Rectal smooth muscle tissue (tissue), 1 donor: ENCODE measurements around the gene EDEM1.
"Not testable (repeated sequence)": the region's sequence is repeated elsewhere in the genome, so short reads cannot be mapped to it uniquely, and the experiment has no call there.

Experiments
- H3K27ac ChIP-seq: one replicate; pipeline ENCODE4 v1.7.0; 2013; ENCODE audit warnings: low read depth, low read length, inconsistent platforms
- H3K27me3 ChIP-seq: one replicate; pipeline ENCODE4 v1.7.0; 2013; ENCODE audit warnings: low read length; ENCODE audit not compliant: control insufficient read depth, insufficient read depth
- H3K36me3 ChIP-seq: one replicate; pipeline ENCODE4 v1.7.0; 2013; ENCODE audit warnings: low read length; ENCODE audit not compliant: control insufficient read depth, insufficient read depth
- H3K4me1 ChIP-seq: one replicate; pipeline ENCODE4 v1.7.0; 2013; ENCODE audit warnings: low read length; ENCODE audit not compliant: control insufficient read depth, insufficient read depth
- H3K4me3 ChIP-seq: one replicate; pipeline ENCODE4 v1.7.0; 2013; ENCODE audit warnings: low read length
- H3K9ac ChIP-seq: one replicate; pipeline ENCODE4 v1.7.0; 2013; ENCODE audit warnings: low read length

The EDEM1 gene

DNA sequence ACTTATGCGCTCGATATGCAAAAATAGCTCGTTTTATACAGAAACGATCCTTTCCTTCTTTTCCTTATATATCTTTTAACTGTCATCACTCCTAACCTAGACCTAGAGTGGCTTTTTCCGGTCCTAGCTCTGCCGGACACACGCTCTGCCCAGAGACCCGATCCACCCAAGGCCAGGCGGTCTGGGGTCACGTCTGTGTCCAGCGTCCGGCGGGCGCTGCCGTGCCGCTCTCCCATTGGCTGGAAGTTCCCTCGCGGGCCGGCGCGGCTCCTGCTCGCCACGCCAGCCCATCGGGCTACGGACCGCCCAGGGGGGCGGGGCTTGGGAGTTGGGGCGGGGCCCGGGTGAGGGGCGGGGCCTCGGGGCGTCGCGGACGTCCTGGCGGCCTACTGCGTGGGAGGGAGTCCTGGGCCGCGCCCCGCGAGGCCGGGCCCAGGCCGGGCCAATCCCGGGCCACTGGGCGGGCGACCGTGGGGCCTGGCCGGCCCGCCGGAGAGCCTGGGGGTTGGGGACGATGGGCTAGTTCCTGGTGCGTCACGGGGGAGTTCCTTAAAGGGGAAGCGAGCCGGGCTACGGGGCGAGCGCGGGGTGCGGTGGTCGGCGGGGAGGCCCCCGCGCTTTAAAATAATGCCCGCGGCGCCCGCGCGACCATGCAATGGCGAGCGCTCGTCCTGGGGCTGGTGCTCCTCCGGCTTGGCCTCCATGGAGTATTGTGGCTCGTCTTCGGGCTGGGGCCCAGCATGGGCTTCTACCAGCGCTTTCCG is at the start of gene EDEM1:
TSS of gene EDEM1 (plus strand) at position 552 of the 764 bp plus-strand sequence. CDS start at position 651, 99 bp downstream.
- peak within 1 kb of the TSS; percentile 99 for H3K9ac ChIP-seq
- peaks cover 4% of the 10 kb centered on the region for H3K4me1 ChIP-seq
- peak within 1 kb of the TSS; percentile 86 for H3K27ac ChIP-seq
- peak within 1 kb of the TSS; percentile 89 for H3K4me3 ChIP-seq
- no peaks in the 10 kb centered on the region for H3K36me3 ChIP-seq
- no peaks in the 10 kb centered on the region for H3K27me3 ChIP-seq

DNA sequence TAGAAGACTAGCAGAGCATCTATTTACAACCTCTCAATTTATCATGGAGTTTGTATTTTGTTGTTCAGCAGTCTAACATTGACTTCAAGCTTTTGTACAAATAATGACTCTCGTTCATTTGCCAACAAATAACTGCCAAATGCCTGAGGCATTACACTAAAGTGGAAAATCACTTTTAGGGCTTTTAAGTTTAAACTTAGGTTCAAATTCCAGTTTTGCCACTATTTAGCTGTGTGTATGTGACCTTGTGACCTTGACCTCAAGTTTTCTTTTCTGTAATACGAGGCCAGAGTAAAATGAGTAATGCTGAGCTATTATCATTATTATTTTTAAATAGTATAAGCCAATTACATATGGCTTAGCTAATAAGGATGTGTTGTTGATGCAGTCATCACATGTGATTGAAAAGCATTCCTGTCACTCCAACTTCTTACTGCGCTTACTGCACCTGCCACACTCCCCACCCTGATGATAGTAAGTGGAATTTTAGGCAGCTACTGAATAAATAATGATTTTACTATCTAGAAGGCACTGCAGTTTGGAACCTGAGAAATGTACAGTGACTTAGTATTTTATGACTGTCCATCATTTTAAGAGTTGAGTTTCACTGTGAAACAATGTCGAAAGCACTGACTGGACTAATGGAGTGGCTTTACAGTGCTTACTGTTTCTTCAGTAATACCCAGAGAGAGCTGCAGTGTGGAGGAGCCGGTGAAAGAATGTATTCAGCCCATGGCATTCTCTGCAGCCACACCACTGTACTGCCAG is 49.1 kb upstream of the EDEM1 start:
- peaks cover 12% of the 10 kb centered on the region for H3K4me1 ChIP-seq
- no peaks in the 10 kb centered on the region for H3K36me3 ChIP-seq
- no peak overlapping the region for H3K27ac ChIP-seq
- no peaks in the 10 kb centered on the region for H3K27me3 ChIP-seq
- H3K9ac ChIP-seq, result no peak overlapping the region
- H3K4me3 ChIP-seq, result no peak overlapping the region

DNA sequence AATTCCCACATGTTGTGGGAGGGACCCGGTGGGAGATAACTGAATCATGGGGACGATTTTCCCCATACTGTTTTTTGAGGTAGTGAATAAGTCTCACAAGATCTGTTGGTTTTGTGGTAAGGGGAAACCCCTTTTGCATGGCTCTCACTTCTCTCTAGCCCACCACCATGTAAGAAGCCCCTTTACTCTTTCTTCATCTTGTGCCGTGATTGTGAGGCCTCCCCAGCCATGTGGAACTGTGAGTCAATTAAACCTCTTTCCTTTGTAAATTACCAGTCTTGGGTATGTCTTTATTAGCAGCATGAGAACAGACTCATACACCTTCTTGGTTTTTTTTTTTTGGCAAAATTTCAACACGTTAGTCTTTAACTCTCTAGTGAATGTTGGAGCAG is 47.3 kb upstream of the EDEM1 start:
- no peak overlapping the region for H3K4me3 ChIP-seq
- H3K27me3 ChIP-seq, result no peaks in the 10 kb centered on the region
- H3K27ac ChIP-seq, result no peak overlapping the region
- H3K4me1 ChIP-seq, result peaks cover 12% of the 10 kb centered on the region
- H3K36me3 ChIP-seq, result no peaks in the 10 kb centered on the region
- no peak overlapping the region for H3K9ac ChIP-seq

DNA sequence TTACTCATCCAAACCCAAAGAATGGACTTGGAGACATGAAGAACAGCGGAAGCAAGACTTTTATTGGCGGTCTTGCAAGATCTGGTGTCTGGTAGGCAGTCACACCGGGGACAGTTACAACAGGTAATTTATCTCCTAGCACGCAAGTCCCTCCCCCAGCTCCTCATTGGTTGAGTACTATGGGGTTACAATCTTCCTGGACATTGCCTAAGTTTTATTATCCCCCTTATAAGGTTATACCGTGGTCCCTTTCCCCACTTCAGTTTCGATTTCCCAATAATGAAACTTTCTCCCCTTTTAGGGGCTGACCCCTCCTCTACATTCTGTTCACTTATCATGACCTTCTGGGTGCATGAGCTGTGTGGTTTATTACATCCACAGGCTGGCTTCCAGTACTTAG is 46.7 kb upstream of the EDEM1 start:
- Histone ChIP-seq H3K9ac (no peak overlapping the region), H3K4me1 (peaks cover 12% of the 10 kb centered on the region), H3K27me3 (no peaks in the 10 kb centered on the region), H3K4me3 (no peak overlapping the region), H3K36me3 (no peaks in the 10 kb centered on the region), H3K27ac (no peak overlapping the region)

DNA sequence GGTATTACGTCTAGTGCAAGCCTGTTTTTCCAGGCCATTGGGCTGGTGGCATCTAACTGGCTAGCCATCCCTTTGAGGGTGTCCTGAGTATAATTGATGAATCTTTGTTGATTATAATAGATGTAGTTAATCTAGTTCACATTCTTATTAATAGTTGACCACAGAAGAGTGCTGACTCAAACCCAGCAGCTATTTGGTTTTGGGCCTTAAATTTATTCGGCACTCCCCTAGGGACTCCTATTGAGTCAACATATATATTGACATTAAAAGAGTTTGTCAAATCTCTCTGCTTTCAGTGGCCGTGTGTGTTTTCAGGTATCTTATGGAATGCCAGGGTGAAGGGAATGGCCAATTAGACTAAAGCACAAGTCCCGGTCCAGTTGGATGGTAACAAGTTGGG is 45.7 kb upstream of the EDEM1 start:
- H3K27me3 ChIP-seq, result no peaks in the 10 kb centered on the region
- no peak overlapping the region for H3K9ac ChIP-seq
- H3K4me3 ChIP-seq, result no peak overlapping the region
- H3K4me1 ChIP-seq, result peaks cover 12% of the 10 kb centered on the region
- no peaks in the 10 kb centered on the region for H3K36me3 ChIP-seq
- H3K27ac ChIP-seq, result no peak overlapping the region

DNA sequence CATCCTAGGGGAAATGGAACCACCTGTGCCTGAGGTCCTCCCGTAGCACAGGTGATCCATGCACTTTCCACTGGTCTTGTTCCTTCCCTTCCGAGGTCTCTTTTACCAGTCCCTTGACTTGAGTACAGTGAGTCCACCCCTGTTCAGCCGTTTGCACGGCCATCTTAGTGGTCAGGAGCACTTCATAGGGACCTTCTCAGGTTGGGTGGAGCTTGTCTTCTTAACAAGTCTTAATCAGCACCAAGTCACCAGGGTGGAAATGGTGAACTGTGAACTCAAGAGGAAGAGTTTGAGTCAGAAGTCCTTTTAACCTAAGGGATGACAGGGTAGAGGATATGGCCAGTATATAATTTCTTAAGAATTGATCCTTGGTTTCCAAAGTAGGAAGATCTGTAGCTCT is 44.0 kb upstream of the EDEM1 start:
- Histone ChIP-seq H3K36me3 (no peaks in the 10 kb centered on the region), H3K4me3 (no peak overlapping the region), H3K27me3 (no peaks in the 10 kb centered on the region), H3K4me1 (peaks cover 12% of the 10 kb centered on the region), H3K9ac (no peak overlapping the region), H3K27ac (no peak overlapping the region)

DNA sequence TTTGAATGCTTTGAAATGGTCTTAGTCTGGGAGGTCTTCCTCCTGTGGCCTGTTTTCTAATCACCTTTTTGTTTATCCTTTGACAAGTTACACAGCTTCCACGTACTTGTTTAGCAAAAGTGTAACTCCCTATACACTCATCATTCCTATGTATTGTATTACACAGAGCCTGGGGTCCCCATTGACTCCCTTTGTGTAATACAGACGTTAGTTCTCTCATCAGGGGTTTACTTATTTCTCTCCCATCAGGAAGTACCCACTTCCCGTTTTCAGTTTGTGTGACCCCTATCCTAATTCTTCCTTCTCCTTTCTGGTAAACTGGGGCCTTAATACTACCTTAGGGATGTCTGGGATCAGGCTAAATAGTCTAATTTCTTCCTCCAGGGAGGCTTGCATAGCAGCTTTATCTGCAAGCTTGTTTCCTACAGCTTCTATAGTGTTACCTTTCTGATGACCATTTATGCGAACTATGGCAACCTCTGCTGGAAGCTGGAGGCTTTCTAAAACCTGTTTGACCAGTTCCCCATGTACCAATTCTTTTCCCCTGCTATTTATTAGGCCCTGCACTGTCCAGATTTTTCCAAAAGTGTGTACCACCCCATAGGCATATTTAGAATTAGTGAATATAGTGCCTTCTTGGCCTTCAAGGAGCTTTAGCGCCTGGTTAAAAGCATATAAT is 43.1 kb upstream of the EDEM1 start:
- Histone ChIP-seq H3K9ac (no peak overlapping the region), H3K36me3 (no peaks in the 10 kb centered on the region), H3K4me3 (no peak overlapping the region), H3K27me3 (no peaks in the 10 kb centered on the region), H3K4me1 (peaks cover 5% of the 10 kb centered on the region), H3K27ac (no peak overlapping the region)

DNA sequence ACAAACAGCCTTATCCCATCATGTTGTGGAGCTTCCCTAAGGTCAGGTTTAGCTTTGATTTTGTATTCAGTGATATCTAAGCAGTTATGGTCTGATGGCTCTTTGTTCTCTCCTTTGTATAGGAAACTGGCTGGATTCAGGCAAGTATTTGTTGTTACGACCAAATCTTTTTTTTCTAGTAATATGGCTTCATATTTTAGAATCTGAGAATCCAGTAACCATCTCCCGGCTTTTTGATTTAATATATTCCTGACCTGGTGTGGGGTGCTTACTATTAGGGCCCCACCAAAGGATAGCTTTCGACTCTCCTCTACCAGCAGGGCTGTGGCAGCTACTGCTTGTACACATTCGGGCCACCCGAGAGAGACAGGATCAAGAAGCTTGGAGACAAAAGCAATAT is 42.4 kb upstream of the EDEM1 start:
- Histone ChIP-seq H3K27ac (no peak overlapping the region), H3K9ac (no peak overlapping the region), H3K36me3 (no peaks in the 10 kb centered on the region), H3K4me1 (no peaks in the 10 kb centered on the region), H3K4me3 (no peak overlapping the region), H3K27me3 (no peaks in the 10 kb centered on the region)

DNA sequence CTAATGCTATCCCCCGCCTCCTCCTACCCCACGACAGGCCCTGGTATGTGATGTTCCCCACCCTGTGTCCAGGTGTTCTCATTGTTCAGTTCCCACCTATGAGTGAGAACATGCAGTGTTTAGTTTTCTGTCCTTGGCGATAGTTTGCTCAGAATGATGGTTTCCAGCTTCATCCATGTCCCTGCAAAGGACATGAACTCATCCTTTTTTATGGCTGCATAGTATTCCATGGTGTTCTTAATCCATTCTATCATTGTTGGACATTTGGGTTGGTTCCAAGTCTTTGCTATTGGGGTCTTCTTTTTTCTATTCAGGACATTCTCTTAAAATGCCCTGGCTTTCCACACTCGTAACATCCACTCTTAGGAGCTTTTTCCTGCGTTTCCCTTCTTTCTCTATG is 40.4 kb upstream of the EDEM1 start:
- H3K36me3 ChIP-seq, H3K27me3 ChIP-seq, H3K27ac ChIP-seq, H3K4me3 ChIP-seq, H3K4me1 ChIP-seq, H3K9ac ChIP-seq: not testable (repeated sequence)

DNA sequence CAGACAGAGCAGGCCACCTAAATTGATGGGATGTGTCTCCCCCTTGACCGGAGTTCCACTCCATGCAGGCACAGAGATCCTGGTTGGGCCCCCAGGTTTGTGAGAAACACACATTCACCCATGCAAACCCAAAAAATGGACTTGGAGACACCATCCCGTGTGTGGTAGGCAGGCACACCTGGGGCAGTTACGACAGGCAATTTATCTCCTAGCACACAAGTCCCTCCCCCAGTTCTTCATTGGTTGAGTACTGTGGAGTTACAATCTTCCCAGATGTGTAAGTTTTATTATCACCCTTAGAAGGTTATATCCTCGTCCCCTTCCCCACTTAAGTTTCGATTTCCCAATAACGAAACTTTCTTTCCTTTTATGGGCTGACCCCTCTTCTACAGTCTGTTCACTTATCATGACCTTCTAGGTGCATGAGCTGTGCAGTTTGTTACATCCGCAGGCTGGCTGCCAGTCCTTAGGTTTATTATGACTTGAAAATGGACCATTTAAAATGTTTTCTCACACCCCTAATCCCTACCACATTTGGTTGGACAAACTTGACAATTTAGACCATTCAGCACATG is 38.1 kb upstream of the EDEM1 start:
- no peaks in the 10 kb centered on the region for H3K4me1 ChIP-seq
- H3K9ac ChIP-seq, result no peak overlapping the region
- no peak overlapping the region for H3K27ac ChIP-seq
- H3K36me3 ChIP-seq, result no peaks in the 10 kb centered on the region
- H3K4me3 ChIP-seq, result no peak overlapping the region
- no peaks in the 10 kb centered on the region for H3K27me3 ChIP-seq

DNA sequence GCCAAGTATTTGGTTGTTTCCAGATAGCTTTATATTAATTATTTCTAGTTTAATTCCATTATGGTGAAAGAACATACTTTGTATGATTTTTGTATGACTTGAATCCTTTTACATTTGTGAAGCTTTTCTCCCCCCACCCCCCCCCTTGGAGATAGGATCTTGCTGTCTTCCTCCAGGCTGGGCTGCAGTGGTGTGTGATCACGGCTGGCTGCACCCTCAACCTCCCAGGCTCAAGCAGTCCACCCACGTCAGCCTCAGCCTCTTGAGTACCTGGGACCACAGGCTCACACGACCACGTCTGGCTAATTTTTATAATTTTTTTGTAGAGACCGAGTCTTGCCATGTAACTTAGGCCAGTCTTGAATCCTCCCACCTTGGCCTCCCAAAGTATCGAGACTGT is 35.9 kb upstream of the EDEM1 start:
- Histone ChIP-seq H3K27me3 (no peaks in the 10 kb centered on the region), H3K4me1 (no peaks in the 10 kb centered on the region), H3K4me3 (no peak overlapping the region)

DNA sequence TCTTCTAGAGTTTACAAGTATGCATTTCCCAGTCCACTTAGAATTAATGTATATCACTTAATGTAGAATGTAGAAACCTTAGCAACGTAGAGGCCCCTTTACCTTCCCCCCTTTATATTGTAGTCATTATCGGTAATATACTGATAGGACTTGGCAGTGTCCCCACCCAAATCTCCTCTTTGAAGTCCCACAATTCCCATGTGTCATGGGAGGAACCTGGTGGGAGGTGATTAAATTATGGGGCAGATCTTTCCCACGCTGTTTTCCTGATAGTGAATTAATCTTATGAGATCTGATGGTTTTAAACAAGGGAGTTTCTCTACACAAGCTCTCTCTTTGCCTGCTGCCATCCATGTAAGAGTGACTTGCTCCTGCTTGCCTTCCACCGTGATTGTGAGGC is 34.4 kb upstream of the EDEM1 start:
- Histone ChIP-seq H3K27me3 (no peaks in the 10 kb centered on the region), H3K9ac (no peak overlapping the region), H3K36me3 (no peaks in the 10 kb centered on the region), H3K27ac (no peak overlapping the region), H3K4me1 (no peaks in the 10 kb centered on the region), H3K4me3 (no peak overlapping the region)

More for the DNA sequence above, 35.9 kb upstream of the EDEM1 start:
- H3K27ac ChIP-seq, result no peak overlapping the region
- no peak overlapping the region for H3K9ac ChIP-seq
- H3K36me3 ChIP-seq, result no peaks in the 10 kb centered on the region
